ENCODE results near the gene EYA2.

The EYA2 gene

GRCh38 chr20:47097691-47098622 is 203.3 kb downstream of the EYA2 start:
- no peak for DNase-seq (ENCODE audit: low read depth, low spot score)
- H3K4me3 ChIP-seq (ENCODE audit: low read depth, low read length): no peak overlapping the region
- ChIA-PET CTCF (interaction anchor here (1.3 kb wide), 1 partner anchor 15 kb away, joined by 3 read pairs; no protein-coding TSS in a partner anchor), POLR2A (no interaction called here)
- no peak for TF ChIP-seq CTCF (IDR thresholded peaks at IDR 0.05; ENCODE audit: insufficient read depth, low read length, missing control alignments)

DNA sequence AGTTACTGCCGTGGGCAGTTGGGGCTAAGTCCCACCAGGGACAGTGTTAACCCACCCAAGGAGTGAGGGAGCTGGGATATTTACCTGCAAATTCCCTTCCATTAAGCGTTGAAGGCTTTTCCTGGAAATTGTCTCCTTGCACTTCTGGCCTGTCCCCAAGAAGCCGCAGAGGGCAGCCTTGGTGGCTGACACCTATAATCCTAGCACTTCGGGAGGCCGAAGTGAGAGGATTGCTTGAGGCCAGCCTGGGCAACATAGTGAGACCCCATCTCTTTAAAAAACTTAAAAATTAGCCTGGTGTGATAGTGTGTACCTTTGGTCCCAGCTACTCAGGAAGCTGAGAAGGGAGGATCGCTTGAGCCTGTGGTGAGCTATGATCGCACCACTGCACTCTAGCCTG is 204.4 kb downstream of the EYA2 start:
- CTCF ChIA-PET: no interaction called here
- POLR2A ChIA-PET: no interaction called here

GRCh38 chr20:47099825-47100441 is 205.3 kb downstream of the EYA2 start:
- no peak for TF ChIP-seq CTCF (IDR thresholded peaks at IDR 0.05; ENCODE audit: insufficient read depth, low read length, missing control alignments)
- no peak for DNase-seq (ENCODE audit: low read depth, low spot score)
- CTCF ChIA-PET: interaction anchor here (1.5 kb wide), 1 partner anchor 13 kb away, joined by 4 read pairs; no protein-coding TSS in a partner anchor
- no peak overlapping the region for H3K4me3 ChIP-seq (ENCODE audit: low read depth, low read length)
- POLR2A ChIA-PET: no interaction called here

More for the DNA sequence above, 204.4 kb downstream of the EYA2 start:
- no peak for DNase-seq (ENCODE audit: low read depth, low spot score)
- H3K4me3 ChIP-seq (ENCODE audit: low read depth, low read length): no peak overlapping the region
- no peak for TF ChIP-seq CTCF (IDR thresholded peaks at IDR 0.05; ENCODE audit: insufficient read depth, low read length, missing control alignments)

DNA sequence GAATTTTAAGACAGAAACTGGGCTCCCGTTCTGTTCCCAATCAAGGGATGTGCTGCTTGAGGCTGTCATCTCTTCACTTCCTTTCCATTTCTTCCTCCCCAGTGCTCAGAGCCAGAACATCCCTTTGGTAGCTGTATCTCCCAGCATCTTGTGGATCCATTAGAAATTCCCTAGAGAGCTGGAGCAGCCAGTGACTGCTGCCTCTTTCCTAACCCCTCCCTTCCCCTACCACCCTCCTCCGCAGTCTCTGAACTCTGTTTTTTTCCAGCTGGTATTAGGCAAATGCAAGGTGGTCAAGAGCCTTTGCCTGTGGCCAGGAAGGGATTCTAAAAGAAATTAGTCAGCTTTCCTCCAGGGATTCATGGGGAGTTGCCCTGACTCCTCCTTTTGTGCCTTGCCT is 208.0 kb downstream of the EYA2 start:
- H3K4me3 ChIP-seq (ENCODE audit: low read depth, low read length): no peak overlapping the region
- TF ChIP-seq CTCF (IDR thresholded peaks at IDR 0.05; ENCODE audit: insufficient read depth, low read length, missing control alignments): no peak
- ChIA-PET POLR2A (no interaction called here), CTCF (interaction anchor here (0.7 kb wide), 1 partner anchor 344 kb away, joined by 3 read pairs; no protein-coding TSS in a partner anchor)
- no peak for DNase-seq (ENCODE audit: low read depth, low spot score)

DNA sequence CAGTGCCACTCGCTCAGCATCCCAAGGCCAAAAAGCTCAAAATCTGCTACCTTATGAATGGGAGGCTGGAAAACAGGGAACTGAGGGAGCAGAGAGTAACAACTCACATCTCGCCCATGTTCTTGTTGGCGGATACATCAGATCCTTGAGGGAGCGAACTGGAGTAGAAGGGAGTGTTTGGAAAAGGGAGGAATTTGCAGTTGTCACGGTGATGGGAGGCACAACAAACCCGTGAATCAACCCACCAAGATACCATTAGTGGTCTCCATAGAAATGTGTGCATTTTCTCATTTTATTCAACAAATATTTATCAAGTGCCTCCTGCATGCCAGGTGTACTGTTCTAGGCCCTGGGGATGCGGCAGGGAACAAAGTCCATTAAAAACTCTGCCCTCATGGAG is 212.1 kb downstream of the EYA2 start:
- POLR2A ChIA-PET: no interaction called here

More for the DNA sequence above, 212.1 kb downstream of the EYA2 start:
- no peak for DNase-seq (ENCODE audit: low read depth, low spot score)
- TF ChIP-seq CTCF (IDR thresholded peaks at IDR 0.05; ENCODE audit: insufficient read depth, low read length, missing control alignments): no peak
- no peak overlapping the region for H3K4me3 ChIP-seq (ENCODE audit: low read depth, low read length)
- CTCF ChIA-PET: no interaction called here

All from AG04449 (cell line).